ENCODE data around the gene ADAMTS17.

Gene ADAMTS17

GRCh38 chr15:100248236-100248635, 93.5 kb downstream of the ADAMTS17 start:
- DNase-seq (ENCODE audit: low read depth), result no peak

GRCh38 chr15:100247228-100248225, 94.2 kb downstream of the ADAMTS17 start:
- DNase-seq (ENCODE audit: low read depth), result no peak

- no peak for DNase-seq (ENCODE audit: low read depth)
Measured at GRCh38 chr15:100245855-100246254, 95.9 kb downstream of the ADAMTS17 start.

- no peak for DNase-seq (ENCODE audit: low read depth)
Measured at GRCh38 chr15:100245487-100245820, 96.3 kb downstream of the ADAMTS17 start.

GRCh38 chr15:100244796-100245486, 96.8 kb downstream of the ADAMTS17 start:
- DNase-seq (ENCODE audit: low read depth), result no peak

- DNase-seq (ENCODE audit: low read depth), result no peak
Measured at GRCh38 chr15:100242989-100243388, 98.8 kb downstream of the ADAMTS17 start.

- no peak for DNase-seq (ENCODE audit: low read depth)
Measured at GRCh38 chr15:100241572-100242482, 99.9 kb downstream of the ADAMTS17 start.

- DNase-seq (ENCODE audit: low read depth), result no peak
Measured at GRCh38 chr15:100236981-100237720, 104.6 kb downstream of the ADAMTS17 start.

GRCh38 chr15:100235030-100235617, 106.7 kb downstream of the ADAMTS17 start:
- DNase-seq (ENCODE audit: low read depth), result no peak

- DNase-seq (ENCODE audit: low read depth), result no peak
Measured at GRCh38 chr15:100234158-100235029, 107.4 kb downstream of the ADAMTS17 start.

GRCh38 chr15:100230784-100231183, 111.0 kb downstream of the ADAMTS17 start:
- DNase-seq (ENCODE audit: low read depth), result no peak

- DNase-seq (ENCODE audit: low read depth), result no peak
Measured at GRCh38 chr15:100229181-100230163, 112.3 kb downstream of the ADAMTS17 start.

- no peak for DNase-seq (ENCODE audit: low read depth)
Measured at GRCh38 chr15:100227781-100228180, 114.0 kb downstream of the ADAMTS17 start.

- no peak for DNase-seq (ENCODE audit: low read depth)
Measured at GRCh38 chr15:100226107-100226506, 115.7 kb downstream of the ADAMTS17 start.

- no peak for DNase-seq (ENCODE audit: low read depth)
Measured at GRCh38 chr15:100224206-100225185, 117.3 kb downstream of the ADAMTS17 start.

GRCh38 chr15:100222349-100222715, 119.4 kb downstream of the ADAMTS17 start:
- DNase-seq (ENCODE audit: low read depth), result no peak

All from activated T-helper 9 cell treated with anti-CD3 and anti-CD28 coated beads, Interleukin-2, amount 50 U/mL, for 16 hours (primary cell).